ENCODE data around the gene PAPPA. TPM values are rescaled to one million over a fixed set of nuclear protein-coding genes. Genes with fewer than 3 reads are reported as not detected.

The PAPPA gene
- polyA plus RNA-seq, 1 donor from 2014 or later, result 0.41 TPM

- H3K27ac ChIP-seq (ENCODE audit: low read length), result no peak overlapping the region
- H3F3A ChIP-seq (ENCODE audit: insufficient read depth, low read length, poor library complexity, severe bottlenecking), result no peaks in the 10 kb centered on the region
- H3K4me3 ChIP-seq (ENCODE audit: low read length), result no peak overlapping the region
- H3K9me3 ChIP-seq (ENCODE audit: low read length), result no peaks in the 10 kb centered on the region
- no peaks in the 10 kb centered on the region for H3K9me2 ChIP-seq (ENCODE audit: insufficient read depth, low read length)
- no peaks in the 10 kb centered on the region for H3K36me3 ChIP-seq (ENCODE audit: insufficient read depth, low read length)
- no peaks in the 10 kb centered on the region for H4K20me1 ChIP-seq (ENCODE audit: insufficient read depth)
- TF ChIP-seq, protein P1, sequence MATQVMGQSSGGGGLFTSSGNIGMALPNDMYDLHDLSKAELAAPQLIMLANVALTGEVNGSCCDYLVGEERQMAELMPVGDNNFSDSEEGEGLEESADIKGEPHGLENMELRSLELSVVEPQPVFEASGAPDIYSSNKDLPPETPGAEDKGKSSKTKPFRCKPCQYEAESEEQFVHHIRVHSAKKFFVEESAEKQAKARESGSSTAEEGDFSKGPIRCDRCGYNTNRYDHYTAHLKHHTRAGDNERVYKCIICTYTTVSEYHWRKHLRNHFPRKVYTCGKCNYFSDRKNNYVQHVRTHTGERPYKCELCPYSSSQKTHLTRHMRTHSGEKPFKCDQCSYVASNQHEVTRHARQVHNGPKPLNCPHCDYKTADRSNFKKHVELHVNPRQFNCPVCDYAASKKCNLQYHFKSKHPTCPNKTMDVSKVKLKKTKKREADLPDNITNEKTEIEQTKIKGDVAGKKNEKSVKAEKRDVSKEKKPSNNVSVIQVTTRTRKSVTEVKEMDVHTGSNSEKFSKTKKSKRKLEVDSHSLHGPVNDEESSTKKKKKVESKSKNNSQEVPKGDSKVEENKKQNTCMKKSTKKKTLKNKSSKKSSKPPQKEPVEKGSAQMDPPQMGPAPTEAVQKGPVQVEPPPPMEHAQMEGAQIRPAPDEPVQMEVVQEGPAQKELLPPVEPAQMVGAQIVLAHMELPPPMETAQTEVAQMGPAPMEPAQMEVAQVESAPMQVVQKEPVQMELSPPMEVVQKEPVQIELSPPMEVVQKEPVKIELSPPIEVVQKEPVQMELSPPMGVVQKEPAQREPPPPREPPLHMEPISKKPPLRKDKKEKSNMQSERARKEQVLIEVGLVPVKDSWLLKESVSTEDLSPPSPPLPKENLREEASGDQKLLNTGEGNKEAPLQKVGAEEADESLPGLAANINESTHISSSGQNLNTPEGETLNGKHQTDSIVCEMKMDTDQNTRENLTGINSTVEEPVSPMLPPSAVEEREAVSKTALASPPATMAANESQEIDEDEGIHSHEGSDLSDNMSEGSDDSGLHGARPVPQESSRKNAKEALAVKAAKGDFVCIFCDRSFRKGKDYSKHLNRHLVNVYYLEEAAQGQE (IDR thresholded peaks at IDR 0.05; ENCODE audit: borderline replicate concordance), result no peak
- TF ChIP-seq EZH2 (IDR thresholded peaks at IDR 0.05; ENCODE audit: borderline replicate concordance, insufficient read depth, low read length, poor library complexity, severe bottlenecking), result no peak
- TF ChIP-seq RAD21 (conservative IDR thresholded peaks at IDR 0.05), result no peak
- TF ChIP-seq MXI1 (conservative IDR thresholded peaks at IDR 0.05; ENCODE audit: poor library complexity, severe bottlenecking), result no peak
- TF ChIP-seq SMC3 (conservative IDR thresholded peaks at IDR 0.05; ENCODE audit: poor library complexity), result no peak
- no peak for TF ChIP-seq POLR2AphosphoS5 (IDR thresholded peaks at IDR 0.05)
- TF ChIP-seq, protein P2, sequence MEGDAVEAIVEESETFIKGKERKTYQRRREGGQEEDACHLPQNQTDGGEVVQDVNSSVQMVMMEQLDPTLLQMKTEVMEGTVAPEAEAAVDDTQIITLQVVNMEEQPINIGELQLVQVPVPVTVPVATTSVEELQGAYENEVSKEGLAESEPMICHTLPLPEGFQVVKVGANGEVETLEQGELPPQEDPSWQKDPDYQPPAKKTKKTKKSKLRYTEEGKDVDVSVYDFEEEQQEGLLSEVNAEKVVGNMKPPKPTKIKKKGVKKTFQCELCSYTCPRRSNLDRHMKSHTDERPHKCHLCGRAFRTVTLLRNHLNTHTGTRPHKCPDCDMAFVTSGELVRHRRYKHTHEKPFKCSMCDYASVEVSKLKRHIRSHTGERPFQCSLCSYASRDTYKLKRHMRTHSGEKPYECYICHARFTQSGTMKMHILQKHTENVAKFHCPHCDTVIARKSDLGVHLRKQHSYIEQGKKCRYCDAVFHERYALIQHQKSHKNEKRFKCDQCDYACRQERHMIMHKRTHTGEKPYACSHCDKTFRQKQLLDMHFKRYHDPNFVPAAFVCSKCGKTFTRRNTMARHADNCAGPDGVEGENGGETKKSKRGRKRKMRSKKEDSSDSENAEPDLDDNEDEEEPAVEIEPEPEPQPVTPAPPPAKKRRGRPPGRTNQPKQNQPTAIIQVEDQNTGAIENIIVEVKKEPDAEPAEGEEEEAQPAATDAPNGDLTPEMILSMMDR (IDR thresholded peaks at IDR 0.05; ENCODE audit: poor library complexity, severe bottlenecking), result no peak
- no peak for TF ChIP-seq EP300 (conservative IDR thresholded peaks at IDR 0.05; ENCODE audit: poor library complexity, severe bottlenecking)
- no peak for TF ChIP-seq TAF1 (IDR thresholded peaks at IDR 0.05; ENCODE audit: low read depth)
- no peak overlapping the region for H2AFZ ChIP-seq (ENCODE audit: low read depth, low read length)
- H3K27me3 ChIP-seq (ENCODE audit: insufficient read depth, low read depth, low read length), result no peaks in the 10 kb centered on the region
- H3K9ac ChIP-seq (ENCODE audit: low read length), result no peak overlapping the region
- no peaks in the 10 kb centered on the region for H3K79me2 ChIP-seq (replicated peaks; ENCODE audit: insufficient read depth, low read length)
- no peak overlapping the region for H3K4me2 ChIP-seq (ENCODE audit: low read length)
Observed at GRCh38 chr9:116368680-116369079, 215.1 kb downstream of the PAPPA start.

- Histone ChIP-seq H3K4me3 (ENCODE audit: low read length) (no peak overlapping the region), H3F3A (ENCODE audit: insufficient read depth, low read length, poor library complexity, severe bottlenecking) (no peaks in the 10 kb centered on the region), H3K9ac (ENCODE audit: low read length) (no peak overlapping the region), H2AFZ (ENCODE audit: low read depth, low read length) (no peak overlapping the region), H4K20me1 (ENCODE audit: insufficient read depth) (no peaks in the 10 kb centered on the region), H3K27me3 (ENCODE audit: insufficient read depth, low read depth, low read length) (no peaks in the 10 kb centered on the region), H3K9me3 (ENCODE audit: low read length) (no peaks in the 10 kb centered on the region), H3K4me2 (ENCODE audit: low read length) (no peak overlapping the region), H3K79me2 (replicated peaks; ENCODE audit: insufficient read depth, low read length) (no peaks in the 10 kb centered on the region), H3K27ac (ENCODE audit: low read length) (no peak overlapping the region), H3K36me3 (ENCODE audit: insufficient read depth, low read length) (no peaks in the 10 kb centered on the region), H3K9me2 (ENCODE audit: insufficient read depth, low read length) (no peaks in the 10 kb centered on the region)
- TF ChIP-seq SMC3 (conservative IDR thresholded peaks at IDR 0.05; ENCODE audit: poor library complexity), result no peak
- no peak for TF ChIP-seq POLR2AphosphoS5 (IDR thresholded peaks at IDR 0.05)
- TF ChIP-seq EZH2 (IDR thresholded peaks at IDR 0.05; ENCODE audit: borderline replicate concordance, insufficient read depth, low read length, poor library complexity, severe bottlenecking), result no peak
- TF ChIP-seq TAF1 (IDR thresholded peaks at IDR 0.05; ENCODE audit: low read depth), result no peak
- TF ChIP-seq, protein P1 (IDR thresholded peaks at IDR 0.05; ENCODE audit: borderline replicate concordance), result no peak
- TF ChIP-seq RAD21 (conservative IDR thresholded peaks at IDR 0.05), result no peak
- TF ChIP-seq MXI1 (conservative IDR thresholded peaks at IDR 0.05; ENCODE audit: poor library complexity, severe bottlenecking), result no peak
- TF ChIP-seq EP300 (conservative IDR thresholded peaks at IDR 0.05; ENCODE audit: poor library complexity, severe bottlenecking), result no peak
- TF ChIP-seq, protein P2 (IDR thresholded peaks at IDR 0.05; ENCODE audit: poor library complexity, severe bottlenecking), result no peak
Observed at GRCh38 chr9:116369706-116370105, 216.1 kb downstream of the PAPPA start.
